ENCODE measurements around the gene CUTA.

- TF ChIP-seq FOXP2 (optimal IDR thresholded peaks at IDR 0.05; ENCODE audit: control extremely low read depth, extremely low read length, insufficient read depth) (no peak), POLR2AphosphoS5 (IDR thresholded peaks at IDR 0.05; ENCODE audit: borderline replicate concordance, low read depth, low read length) (no peak)
These were observed 11.8 kb downstream of the CUTA start for GRCh38 chr6:33406126-33406525.

Measured in SK-N-MC (cell line).